ENCODE measurements around the gene SERPINE2.
"Not testable (repeated sequence)": the region's sequence is repeated elsewhere in the genome, so short reads cannot be mapped to it uniquely, and the experiment has no call there.

DNA sequence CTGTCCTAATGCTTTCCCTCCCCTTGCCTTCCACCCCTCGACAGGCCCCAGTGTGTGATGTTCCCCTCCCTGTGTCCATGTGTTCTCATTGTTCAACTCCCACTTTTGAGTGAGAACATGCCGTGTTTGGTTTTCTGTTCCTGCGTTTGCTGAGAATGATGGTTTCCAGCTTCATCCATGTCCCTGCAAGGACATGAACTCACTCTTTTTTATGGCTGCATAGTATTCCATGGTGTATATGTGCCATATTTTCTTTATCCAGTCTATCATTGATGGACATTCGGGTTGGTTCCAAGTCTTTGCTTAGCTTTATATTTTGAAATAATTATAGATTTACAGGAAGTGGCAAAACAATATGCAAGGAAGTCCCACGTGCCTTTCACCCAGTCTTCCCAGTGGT, 38.4 kb downstream of the SERPINE2 start:
- TF ChIP-seq, protein P1, sequence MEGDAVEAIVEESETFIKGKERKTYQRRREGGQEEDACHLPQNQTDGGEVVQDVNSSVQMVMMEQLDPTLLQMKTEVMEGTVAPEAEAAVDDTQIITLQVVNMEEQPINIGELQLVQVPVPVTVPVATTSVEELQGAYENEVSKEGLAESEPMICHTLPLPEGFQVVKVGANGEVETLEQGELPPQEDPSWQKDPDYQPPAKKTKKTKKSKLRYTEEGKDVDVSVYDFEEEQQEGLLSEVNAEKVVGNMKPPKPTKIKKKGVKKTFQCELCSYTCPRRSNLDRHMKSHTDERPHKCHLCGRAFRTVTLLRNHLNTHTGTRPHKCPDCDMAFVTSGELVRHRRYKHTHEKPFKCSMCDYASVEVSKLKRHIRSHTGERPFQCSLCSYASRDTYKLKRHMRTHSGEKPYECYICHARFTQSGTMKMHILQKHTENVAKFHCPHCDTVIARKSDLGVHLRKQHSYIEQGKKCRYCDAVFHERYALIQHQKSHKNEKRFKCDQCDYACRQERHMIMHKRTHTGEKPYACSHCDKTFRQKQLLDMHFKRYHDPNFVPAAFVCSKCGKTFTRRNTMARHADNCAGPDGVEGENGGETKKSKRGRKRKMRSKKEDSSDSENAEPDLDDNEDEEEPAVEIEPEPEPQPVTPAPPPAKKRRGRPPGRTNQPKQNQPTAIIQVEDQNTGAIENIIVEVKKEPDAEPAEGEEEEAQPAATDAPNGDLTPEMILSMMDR (IDR thresholded peaks at IDR 0.05), result not testable (repeated sequence)
- not testable (repeated sequence) for TF ChIP-seq POLR2A (IDR thresholded peaks at IDR 0.05)

All from sigmoid colon (tissue), 3 donors.